ENCODE results near the gene PRSS16.

GRCh38 chr6:27275025-27275956 lies 27.8 kb downstream of the PRSS16 start:
- TF ChIP-seq CTCF (IDR thresholded peaks at IDR 0.05; ENCODE audit: insufficient read depth, low read length, poor library complexity, severe bottlenecking) = no peak
- TF ChIP-seq EZH2phosphoT487 (conservative IDR thresholded peaks at IDR 0.05; ENCODE audit: low read length) = no peak
